Measurements from ENCODE around the gene RHBDD2. TPM values are rescaled to one million over a fixed set of nuclear protein-coding genes. Genes with fewer than 3 reads are reported as not detected.

The RHBDD2 gene
- polyA plus RNA-seq, 4 donors = 60.6 to 73.9 (median 68.7) TPM

DNA sequence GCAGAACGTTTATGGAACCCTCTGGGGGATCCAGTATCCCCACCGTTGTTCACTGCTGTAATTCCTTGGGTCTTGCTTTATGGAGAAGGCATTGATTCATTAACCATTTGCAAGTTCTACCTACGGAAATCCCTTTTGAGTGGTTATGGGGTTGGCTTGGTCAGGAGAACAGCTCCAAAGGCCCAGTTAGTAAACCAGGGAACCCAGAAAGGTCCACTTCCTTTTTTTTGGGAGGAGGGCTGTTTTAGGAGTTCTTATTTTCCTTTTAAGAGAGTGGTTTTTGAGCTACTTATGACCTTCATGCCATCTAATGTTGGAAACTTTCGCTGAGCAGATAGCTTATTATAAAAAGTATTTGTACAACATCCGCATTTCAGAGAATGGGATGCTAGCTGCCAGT is 37.4 kb downstream of the RHBDD2 start:
- DNase-seq (ENCODE audit: low read depth in 4 of 4, low spot score in 2 of 4) = no peak

DNA sequence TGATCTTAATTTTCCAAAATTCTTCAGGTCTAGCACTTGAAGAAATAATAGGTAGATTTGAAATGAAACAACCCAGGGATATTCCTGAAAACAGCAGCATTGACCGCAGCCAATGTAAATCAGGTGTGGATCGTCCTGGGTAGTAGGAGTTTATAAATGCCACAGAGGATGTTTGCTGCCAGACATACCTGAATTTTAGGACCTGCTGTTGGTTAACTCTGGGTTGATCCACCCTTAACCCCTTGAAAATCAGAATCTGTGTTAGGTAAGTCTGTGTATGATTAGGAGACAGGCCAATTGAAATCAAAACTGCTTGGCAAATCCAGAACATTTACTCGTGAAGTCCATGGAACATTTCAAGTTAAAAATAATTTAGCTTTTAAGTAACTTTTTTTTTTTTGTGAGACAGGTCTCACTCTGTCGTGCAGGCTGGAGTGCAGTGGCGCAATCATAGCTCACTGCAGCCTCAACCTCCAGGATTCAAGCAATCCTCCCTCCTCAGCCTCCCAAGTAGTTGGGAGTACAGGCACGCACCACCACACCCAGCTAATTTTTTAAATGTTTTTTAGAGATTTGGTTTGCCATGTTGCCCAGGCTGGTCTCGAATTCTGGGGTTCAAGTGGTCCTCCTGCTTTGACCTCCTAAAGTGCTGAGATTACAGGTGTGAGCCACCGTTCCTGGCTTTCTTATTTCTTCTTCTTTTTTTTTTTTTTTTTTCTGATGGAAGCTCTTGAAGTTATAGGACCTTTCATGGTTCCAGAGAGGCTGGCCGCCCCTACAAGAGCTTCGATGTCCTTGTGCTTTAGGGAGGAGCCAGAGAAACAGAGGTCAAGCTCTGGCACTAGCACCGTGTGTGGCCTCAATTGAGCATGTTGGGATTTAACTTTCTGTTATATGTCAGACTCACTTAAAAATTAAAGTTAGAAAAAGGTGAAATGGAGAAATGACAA is 38.1 kb downstream of the RHBDD2 start:
- no peak for DNase-seq (ENCODE audit: low read depth in 4 of 4, low spot score in 2 of 4)

DNA sequence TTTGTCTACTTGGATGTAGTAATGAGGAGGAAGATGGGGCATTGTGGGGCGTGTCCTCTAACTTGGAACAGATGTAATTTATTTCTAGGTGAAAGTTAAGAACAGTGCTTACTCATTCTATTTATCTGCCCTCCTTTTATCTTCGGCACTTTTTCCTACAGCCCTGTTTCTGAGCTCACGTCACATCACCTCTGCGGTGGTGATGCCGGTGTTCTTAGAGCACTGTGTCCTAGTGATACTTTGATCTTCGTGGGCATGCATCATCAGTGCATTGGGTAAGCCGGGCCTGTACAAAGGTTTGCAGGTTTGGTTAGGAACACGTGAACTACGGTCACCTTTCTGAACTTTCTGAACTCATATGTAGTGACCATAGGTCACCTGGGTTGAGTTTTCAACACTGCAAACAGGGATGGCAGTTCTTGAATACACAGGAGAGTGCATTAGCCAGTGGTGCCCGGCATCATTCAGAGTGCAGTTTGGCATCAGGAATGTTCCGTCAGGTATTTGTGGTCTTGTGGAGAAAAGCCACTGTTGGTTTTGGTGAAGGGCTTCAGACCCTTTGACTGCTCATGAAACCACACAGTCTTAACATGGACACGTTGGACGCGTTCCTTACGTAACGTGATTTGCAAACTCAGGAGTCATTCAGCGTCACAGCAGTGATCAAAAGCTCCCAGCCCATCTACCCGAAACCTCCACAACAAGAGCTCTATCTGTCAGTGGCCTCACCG is 41.8 kb downstream of the RHBDD2 start:
- DNase-seq (ENCODE audit: low read depth in 4 of 4, low spot score in 2 of 4) = no peak

DNA sequence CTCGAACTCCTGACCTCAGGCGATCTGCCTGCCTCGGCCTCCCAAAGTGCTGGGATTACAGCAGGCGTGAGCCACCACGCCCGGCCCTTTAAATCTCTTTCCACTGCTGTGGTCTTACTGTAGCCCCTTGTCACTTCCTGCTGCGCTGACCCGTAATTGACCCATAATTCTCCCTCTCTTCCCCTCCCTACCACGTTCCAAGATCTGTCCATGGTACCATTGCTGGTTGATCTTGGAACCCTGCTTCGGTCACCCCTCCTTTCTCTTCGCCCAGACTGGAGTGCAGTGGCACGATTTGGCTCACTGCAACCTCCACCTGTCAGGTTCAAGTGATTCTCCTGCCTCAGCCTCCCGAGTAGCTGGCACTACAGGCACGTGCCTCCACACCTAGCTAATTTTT is 42.6 kb downstream of the RHBDD2 start:
- DNase-seq (ENCODE audit: low read depth in 4 of 4, low spot score in 2 of 4) = no peak

DNA sequence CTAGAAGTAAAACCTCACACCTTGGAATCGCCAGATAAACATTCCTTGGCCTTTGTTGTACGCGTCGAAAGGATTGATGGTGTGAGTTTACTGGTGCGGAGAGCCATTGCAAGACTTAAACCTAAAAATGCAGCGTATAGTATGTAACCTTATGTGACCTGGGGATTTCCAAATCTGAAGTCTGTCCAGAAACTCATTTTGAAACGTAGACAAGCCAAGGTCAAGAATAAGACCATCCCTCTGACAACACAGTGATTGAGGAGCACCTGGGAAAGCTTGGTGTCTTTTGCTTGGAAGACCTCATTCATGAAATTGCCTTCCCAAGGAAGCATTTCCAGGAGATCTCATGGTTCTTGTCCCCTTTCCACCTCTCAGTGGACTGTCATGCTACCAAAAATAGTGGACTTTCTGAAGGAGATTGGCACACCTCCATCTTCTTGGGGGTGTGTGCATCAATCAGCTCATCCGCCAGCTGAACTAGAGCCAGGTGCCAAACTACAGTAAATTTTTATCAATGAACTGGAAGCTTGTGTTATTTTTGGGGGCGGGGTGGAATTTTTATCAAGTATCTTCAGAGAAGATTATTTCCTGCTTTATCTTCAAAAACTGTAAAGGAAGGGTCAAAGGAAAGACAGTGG is 44.3 kb downstream of the RHBDD2 start:
- DNase-seq (ENCODE audit: low read depth in 4 of 4, low spot score in 2 of 4) = no peak

DNA sequence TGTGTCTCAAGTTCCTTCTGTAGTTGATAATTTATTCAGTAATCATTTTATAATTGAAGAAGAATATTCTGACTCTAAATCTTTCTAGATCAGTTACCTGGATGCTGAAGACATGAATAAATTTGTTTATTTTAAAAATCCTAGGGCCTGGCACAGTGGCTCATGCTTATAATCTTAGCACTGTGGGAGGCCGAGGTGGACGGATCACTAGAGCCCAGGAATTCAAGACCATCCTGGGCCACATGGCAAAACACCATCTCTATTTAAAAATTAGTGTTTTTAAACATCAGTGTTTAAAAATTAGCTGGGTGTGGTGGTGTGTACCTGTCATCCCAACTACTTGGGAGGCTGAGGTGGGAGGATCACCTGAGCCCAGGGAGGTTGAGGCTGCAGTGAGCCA is 45.4 kb downstream of the RHBDD2 start:
- DNase-seq (ENCODE audit: low read depth in 4 of 4, low spot score in 2 of 4) = no peak

DNA sequence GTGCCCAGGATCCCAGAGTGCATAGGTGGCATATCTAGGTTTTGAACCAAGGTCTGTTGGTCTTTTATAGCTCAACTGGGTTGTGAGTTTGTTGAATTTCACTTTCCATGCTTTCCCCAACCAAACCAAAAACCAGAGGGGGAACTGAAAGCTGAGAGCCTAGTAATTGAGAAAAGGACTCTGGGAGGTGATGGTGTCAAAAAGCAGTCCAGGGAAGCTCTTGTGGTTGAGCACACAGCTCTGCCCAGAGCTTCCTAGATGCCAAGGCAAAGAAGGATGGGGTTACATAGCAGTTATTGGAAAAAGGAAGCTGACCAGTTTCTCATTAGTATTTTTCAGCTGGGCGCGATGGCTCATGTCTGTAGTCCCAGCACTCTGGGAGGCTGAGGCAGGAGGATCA is 46.1 kb downstream of the RHBDD2 start:
- no peak for DNase-seq (ENCODE audit: low read depth in 4 of 4, low spot score in 2 of 4)

DNA sequence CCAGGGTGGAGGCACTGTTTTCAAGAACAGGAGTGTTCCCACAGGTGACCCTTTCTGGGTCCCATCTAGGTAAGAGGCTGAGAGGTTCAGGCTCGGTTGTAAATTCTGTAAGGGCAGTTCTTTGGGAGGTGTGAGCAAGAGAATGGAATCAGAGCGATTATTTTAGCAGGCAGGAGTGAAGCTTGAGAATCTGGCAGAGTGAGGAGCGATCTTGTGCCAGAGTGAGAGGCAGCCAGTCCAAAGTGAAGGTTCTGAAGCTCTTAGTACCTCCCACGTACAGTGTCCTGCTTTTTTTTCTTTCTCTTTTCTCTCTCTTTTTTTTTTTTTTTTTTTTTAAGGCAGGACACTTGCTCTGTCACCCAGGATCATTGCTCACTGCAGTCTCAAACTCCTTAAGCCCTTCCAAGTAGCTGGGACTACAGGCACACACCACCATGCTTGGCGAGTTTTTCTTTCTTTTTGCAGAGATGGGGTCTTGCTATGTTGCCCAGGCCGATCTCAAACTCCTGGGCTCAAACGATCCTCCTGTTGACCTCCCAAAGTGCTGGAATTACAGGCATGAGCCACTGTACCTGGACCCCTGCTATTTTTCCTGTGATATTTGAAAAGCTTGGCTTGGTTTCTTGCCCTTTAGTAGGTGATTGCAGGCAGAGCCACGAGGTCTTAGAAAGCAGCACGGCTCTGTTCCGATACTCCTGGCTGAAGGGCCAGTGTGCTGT is 47.0 kb downstream of the RHBDD2 start:
- DNase-seq (ENCODE audit: low read depth in 4 of 4, low spot score in 2 of 4) = no peak

DNA sequence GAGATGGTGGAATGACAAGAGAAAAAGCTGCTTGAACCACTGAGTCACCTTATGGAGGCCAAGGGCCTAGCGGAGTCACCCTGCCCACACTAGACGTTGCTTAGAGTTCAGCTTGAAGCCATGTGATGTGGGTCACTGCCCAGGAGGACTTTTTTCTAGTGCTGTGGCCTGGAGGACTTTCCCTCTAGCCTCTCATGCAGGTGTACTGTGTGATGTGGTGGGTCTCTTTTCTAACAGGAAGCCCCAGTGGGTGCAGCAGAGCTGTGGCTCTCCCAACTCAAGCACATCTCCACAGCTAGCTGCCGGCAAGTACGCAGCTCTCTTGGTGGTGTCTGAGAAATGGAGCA is 49.7 kb downstream of the RHBDD2 start:
- DNase-seq (ENCODE audit: low read depth in 4 of 4, low spot score in 2 of 4) = no peak

DNA sequence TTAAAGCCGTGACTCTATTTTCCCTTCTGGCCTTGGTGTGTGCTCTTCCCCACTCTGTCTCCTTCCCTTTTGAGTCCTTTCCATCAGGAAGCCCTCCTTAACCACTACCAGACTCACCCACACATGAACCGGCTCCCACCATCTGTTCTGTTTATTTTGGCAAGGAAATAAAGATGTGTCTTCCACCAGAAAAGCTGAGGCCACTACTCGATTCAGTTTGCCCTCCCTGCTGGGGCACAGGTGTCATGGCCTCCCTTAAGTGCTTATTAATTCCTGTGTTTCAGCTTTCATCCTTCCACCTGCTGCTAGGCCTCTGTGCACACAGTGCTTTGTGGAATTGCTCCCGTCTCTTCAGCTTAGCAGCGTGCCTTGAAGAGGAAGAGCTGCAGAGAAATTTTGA is 52.8 kb downstream of the RHBDD2 start:
- no peak for DNase-seq (ENCODE audit: low read depth in 4 of 4, low spot score in 2 of 4)

DNA sequence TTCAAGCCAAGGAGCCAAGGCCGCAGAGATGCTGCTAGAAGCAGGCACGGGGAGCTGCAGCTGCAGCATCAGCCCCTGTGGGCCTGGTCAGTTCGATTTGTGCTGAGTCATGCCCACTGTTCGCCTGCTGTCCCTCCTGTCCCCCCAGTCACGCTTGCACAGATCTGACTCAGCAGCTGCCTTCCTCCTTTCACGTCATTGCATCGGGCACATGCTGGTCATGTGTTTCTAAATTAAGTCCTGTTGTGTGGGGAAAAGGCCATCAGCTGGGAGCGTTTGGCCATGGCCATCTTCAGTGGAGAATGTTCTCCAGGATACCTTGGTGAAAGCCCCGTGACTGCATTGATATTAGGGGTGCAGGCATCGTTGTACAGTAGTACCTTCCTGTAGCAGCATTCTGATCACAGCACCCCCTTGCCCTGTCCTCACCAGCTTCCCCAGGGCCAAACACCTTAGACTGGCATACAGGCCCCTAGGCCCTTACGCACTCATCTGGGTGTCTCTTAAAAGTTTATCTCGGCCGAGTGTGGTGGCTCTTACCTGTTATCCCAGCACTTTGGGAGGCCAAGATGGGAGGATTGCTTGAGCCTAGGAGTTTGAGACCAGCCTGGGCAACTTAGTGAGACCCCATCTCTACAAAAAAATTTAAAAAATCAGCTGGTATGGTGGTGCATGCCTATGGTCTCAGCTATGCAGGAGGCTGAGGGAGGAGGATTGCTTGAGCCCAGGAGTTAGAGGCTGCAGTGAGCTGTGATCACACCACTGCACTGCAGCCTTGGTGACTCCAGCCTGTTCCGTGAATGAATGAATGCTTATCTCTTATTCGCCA is 59.3 kb downstream of the RHBDD2 start:
- no peak for DNase-seq (ENCODE audit: low read depth in 4 of 4, low spot score in 2 of 4)

Other genes with a start within 250 kb of the RHBDD2 start
- gene HIP1, start 140.1 kb upstream of the RHBDD2 start, polyA plus RNA-seq (ENCODE audit: insufficient read length in 4 of 4) = 10 to 100 TPM; 33.0 to 40.3 (median 34.0) TPM
- not detected for gene CCL26, start 106.8 kb upstream of the RHBDD2 start, polyA plus RNA-seq (ENCODE audit: insufficient read length in 4 of 4)
- gene CCL24, start 65.2 kb upstream of the RHBDD2 start, polyA plus RNA-seq (ENCODE audit: insufficient read length in 4 of 4) = 1 to 10 TPM in 1 of 4 donors, not detected in 3; 1.6 TPM
- 10 to 100 TPM; 55.3 to 75.3 (median 69.5) TPM for gene POR, start 36.1 kb downstream of the RHBDD2 start, polyA plus RNA-seq (ENCODE audit: insufficient read length in 4 of 4)
- 10 to 100 TPM; 54.7 to 63.6 (median 57.4) TPM for gene TMEM120A, start 115.6 kb downstream of the RHBDD2 start, polyA plus RNA-seq (ENCODE audit: insufficient read length in 4 of 4)
- 10 to 100 TPM; 35.9 to 54.2 (median 44.4) TPM for gene STYXL1, start 169.0 kb downstream of the RHBDD2 start, polyA plus RNA-seq (ENCODE audit: insufficient read length in 4 of 4)
- gene MDH2, start 169.1 kb downstream of the RHBDD2 start, polyA plus RNA-seq (ENCODE audit: insufficient read length in 4 of 4) = 100 to 1,000 TPM; 214 to 239 (median 219) TPM

All from left renal cortex interstitium (tissue), 4 donors.